GM19324 (cell line): ENCODE data around the gene ZNF579.
"Not testable (repeated sequence)": the region's sequence is repeated elsewhere in the genome, so short reads cannot be mapped to it uniquely, and the experiment has no call there.

ENCODE experiments used
- ATAC-seq: cut with Tn5 transposase; IDR thresholded peaks from one replicate; pipeline ENCODE4 v1.9.1; 2021; ENCODE audit warnings: mild to moderate bottlenecking, moderate library complexity; ENCODE audit not compliant: unreplicated experiment, low FRiP score

The ZNF579 gene

GRCh38 chr19:55598034-55598433 lies 17.4 kb upstream of the ZNF579 start:
- no peak for ATAC-seq

GRCh38 chr19:55597501-55597921 lies 16.9 kb upstream of the ZNF579 start:
- no peak for ATAC-seq

GRCh38 chr19:55596304-55596703 lies 15.7 kb upstream of the ZNF579 start:
- ATAC-seq, result no peak

- ATAC-seq, result no peak
These were observed 14.4 kb upstream of the ZNF579 start for GRCh38 chr19:55594996-55595545.

- ATAC-seq, result no peak
These were observed 12.6 kb upstream of the ZNF579 start for GRCh38 chr19:55593096-55593772.

GRCh38 chr19:55592391-55593090 lies 11.9 kb upstream of the ZNF579 start:
- ATAC-seq, result no peak

GRCh38 chr19:55591555-55591954 lies 10.9 kb upstream of the ZNF579 start:
- ATAC-seq, result no peak

- ATAC-seq, result no peak
These were observed 10.0 kb upstream of the ZNF579 start for GRCh38 chr19:55590617-55591016.

GRCh38 chr19:55590109-55590508 lies 9.5 kb upstream of the ZNF579 start:
- ATAC-seq, result no peak

- ATAC-seq, result no peak
These were observed 8.1 kb upstream of the ZNF579 start for GRCh38 chr19:55588738-55589137.

GRCh38 chr19:55586976-55587668 lies 6.5 kb upstream of the ZNF579 start:
- ATAC-seq, result no peak

GRCh38 chr19:55585658-55586339 lies 5.2 kb upstream of the ZNF579 start:
- no peak for ATAC-seq

GRCh38 chr19:55584871-55585270 lies 4.2 kb upstream of the ZNF579 start:
- ATAC-seq, result no peak

GRCh38 chr19:55583897-55584296 lies 3.2 kb upstream of the ZNF579 start:
- ATAC-seq, result not testable (repeated sequence)

- not testable (repeated sequence) for ATAC-seq
These were observed 1.6 kb upstream of the ZNF579 start for GRCh38 chr19:55582284-55582683.

- no peak for ATAC-seq
These were observed 1.2 kb upstream of the ZNF579 start for GRCh38 chr19:55581823-55582223.

- no peak for ATAC-seq
These were observed 636 bp upstream of the ZNF579 start for GRCh38 chr19:55581145-55581822.

GRCh38 chr19:55579766-55580621 lies 654 bp downstream of the ZNF579 start:
- no peak for ATAC-seq
